DND-41 (cell line): Measurements from ENCODE around the gene ZNF260.

Experiments
- ATAC-seq: fragments of 200-7000 bp; cut with Tn5 transposase; 3 replicates; pipeline ENCODE4 v1.9.1; 2021; ENCODE audit warnings: low read depth; ENCODE audit not compliant: insufficient read depth
- DNase-seq: peaks from one replicate; pipeline ENCODE4 v3.0.0-alpha.2; 2020
- H2AFZ ChIP-seq: 2 replicates; pipeline ENCODE4 v1.6.0; 2012; ENCODE audit warnings: low read depth, low read length
- H3K27ac ChIP-seq: 2 replicates; pipeline ENCODE4 v1.5.1; 2012; ENCODE audit warnings: low read length, inconsistent platforms
- H3K27me3 ChIP-seq: fragments of 200-600 bp; sonication (generic); 2 replicates; pipeline ENCODE4 v1.6.0; 2012; ENCODE audit warnings: low read length, mild to moderate bottlenecking, inconsistent platforms; ENCODE audit not compliant: insufficient read depth, poor library complexity
- H3K36me3 ChIP-seq: 2 replicates; pipeline ENCODE4 v1.5.1; 2012; ENCODE audit warnings: low read length, inconsistent platforms; ENCODE audit not compliant: insufficient read depth
- H3K4me1 ChIP-seq: 2 replicates; pipeline ENCODE4 v1.5.1; 2012; ENCODE audit warnings: mild to moderate bottlenecking, low read length; ENCODE audit not compliant: insufficient read depth
- H3K4me2 ChIP-seq: 2 replicates; pipeline ENCODE4 v1.6.0; 2012; ENCODE audit warnings: mild to moderate bottlenecking, moderate library complexity, low read length, inconsistent platforms; ENCODE audit not compliant: insufficient read depth
- H3K4me3 ChIP-seq, 2 experiments: fragments of 200-600 bp in 1 of 2; shearing (Covaris generic) in 1 of 2; 2 replicates each; pipeline ENCODE4 v1.5.1; 2012 to 2016; ENCODE audit warnings: inconsistent platforms in 2 of 2, low read length in 2 of 2, mild to moderate bottlenecking in 2 of 2, low read depth in 1 of 2, moderate library complexity in 1 of 2
- H3K79me2 ChIP-seq: 2 replicates; pipeline ENCODE4 v1.6.0; 2012; ENCODE audit warnings: low read length, inconsistent platforms; ENCODE audit not compliant: insufficient read depth
- H3K9ac ChIP-seq: 2 replicates; pipeline ENCODE4 v1.6.0; 2012; ENCODE audit warnings: low read depth, mild to moderate bottlenecking, inconsistent platforms, low read length, moderate library complexity
- H3K9me3 ChIP-seq: 2 replicates; pipeline ENCODE4 v1.5.1; 2012; ENCODE audit warnings: low read length, moderate library complexity, mild to moderate bottlenecking, inconsistent platforms; ENCODE audit not compliant: insufficient read depth, severe bottlenecking
- H4K20me1 ChIP-seq: 2 replicates; pipeline ENCODE4 v1.6.0; 2012; ENCODE audit warnings: low read length; ENCODE audit not compliant: insufficient read depth
- EZH2 ChIP-seq: IDR thresholded peaks from 3 replicates; pipeline ENCODE4 v1.6.1; 2012; ENCODE audit warnings: borderline replicate concordance, low read depth, mild to moderate bottlenecking, moderate library complexity, low read length, inconsistent platforms; ENCODE audit not compliant: severe bottlenecking
- TF ChIP-seq, protein P1 (sequence below): IDR thresholded peaks from 2 replicates; pipeline ENCODE4 v1.5.1; 2012; ENCODE audit warnings: borderline replicate concordance, low read length, moderate library complexity, mild to moderate bottlenecking; ENCODE audit not compliant: poor library complexity, severe bottlenecking; ENCODE audit errors: extremely low read depth

The ZNF260 gene

DNA sequence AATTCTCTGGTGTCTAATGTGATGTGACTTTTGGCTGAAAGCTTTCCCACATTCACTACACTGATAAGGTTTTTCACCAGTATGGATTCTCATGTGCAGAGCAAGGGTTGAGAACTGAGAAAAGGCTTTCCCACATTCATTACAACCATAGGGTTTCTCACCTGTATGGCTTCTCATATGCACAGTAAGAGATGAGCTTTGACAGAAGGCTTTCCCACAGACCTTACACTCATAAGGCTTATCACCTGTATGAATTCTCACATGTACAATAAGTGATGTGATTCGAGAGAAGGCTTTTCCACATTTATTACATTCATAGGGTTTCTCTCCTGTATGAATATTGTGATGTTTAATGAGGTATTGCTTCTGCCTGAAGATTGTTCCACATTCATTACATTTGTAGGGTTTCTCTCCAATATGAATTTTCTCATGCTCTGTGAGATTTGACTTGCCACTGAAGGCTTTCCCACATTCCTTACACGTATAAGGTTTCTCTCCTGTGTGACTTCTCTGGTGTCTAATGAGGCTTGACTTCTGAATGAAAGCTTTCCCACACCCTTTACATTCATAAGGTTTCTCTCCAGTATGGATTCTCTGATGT is 14.0 kb downstream of the ZNF260 start:
- no peak overlapping the region for H3K27ac ChIP-seq
- TF ChIP-seq EZH2 = no peak
- TF ChIP-seq, protein P1, sequence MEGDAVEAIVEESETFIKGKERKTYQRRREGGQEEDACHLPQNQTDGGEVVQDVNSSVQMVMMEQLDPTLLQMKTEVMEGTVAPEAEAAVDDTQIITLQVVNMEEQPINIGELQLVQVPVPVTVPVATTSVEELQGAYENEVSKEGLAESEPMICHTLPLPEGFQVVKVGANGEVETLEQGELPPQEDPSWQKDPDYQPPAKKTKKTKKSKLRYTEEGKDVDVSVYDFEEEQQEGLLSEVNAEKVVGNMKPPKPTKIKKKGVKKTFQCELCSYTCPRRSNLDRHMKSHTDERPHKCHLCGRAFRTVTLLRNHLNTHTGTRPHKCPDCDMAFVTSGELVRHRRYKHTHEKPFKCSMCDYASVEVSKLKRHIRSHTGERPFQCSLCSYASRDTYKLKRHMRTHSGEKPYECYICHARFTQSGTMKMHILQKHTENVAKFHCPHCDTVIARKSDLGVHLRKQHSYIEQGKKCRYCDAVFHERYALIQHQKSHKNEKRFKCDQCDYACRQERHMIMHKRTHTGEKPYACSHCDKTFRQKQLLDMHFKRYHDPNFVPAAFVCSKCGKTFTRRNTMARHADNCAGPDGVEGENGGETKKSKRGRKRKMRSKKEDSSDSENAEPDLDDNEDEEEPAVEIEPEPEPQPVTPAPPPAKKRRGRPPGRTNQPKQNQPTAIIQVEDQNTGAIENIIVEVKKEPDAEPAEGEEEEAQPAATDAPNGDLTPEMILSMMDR = no peak
- H3K9me3 ChIP-seq = peaks cover 80% of the 10 kb centered on the region
- peaks cover 65% of the 10 kb centered on the region for H3K36me3 ChIP-seq
- ATAC-seq (no peak), DNase-seq (no peak)
- no peaks in the 10 kb centered on the region for H4K20me1 ChIP-seq
- no peak overlapping the region for H2AFZ ChIP-seq
- H3K4me1 ChIP-seq = no peaks in the 10 kb centered on the region
- peaks cover 29% of the 10 kb centered on the region for H3K79me2 ChIP-seq
- no peaks in the 10 kb centered on the region for H3K27me3 ChIP-seq
- H3K9ac ChIP-seq = no peak overlapping the region
- no peak overlapping the region for H3K4me2 ChIP-seq
- no peak overlapping the region for H3K4me3 ChIP-seq

DNA sequence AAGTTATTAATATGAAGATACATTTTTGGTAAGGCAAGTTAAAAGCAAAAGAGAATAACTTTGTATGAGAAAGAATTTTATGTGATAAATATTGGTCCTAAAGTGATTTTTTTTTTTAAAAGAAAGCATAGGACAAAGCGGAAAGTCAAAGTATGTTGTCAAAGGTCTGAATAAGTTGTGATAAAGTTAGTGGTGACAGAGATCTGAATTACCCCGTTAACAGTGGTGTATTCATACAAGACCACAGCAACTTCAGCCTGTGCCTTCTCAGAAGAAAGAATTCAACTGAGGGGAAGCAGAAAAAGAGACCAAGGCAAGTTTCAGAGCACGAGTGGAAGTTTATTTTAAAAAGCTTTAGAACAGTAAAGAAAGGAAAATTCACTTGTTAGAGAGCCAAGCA is 19.7 kb downstream of the ZNF260 start:
- Histone ChIP-seq H3K79me2 (no peaks in the 10 kb centered on the region), H3K4me2 (no peak overlapping the region), H3K36me3 (peaks cover 7% of the 10 kb centered on the region; the same call in 1 of the 2 replicates), H3K4me1 (no peaks in the 10 kb centered on the region), H3K9ac (no peak overlapping the region), H3K27ac (no peak overlapping the region), H3K9me3 (peaks cover 34% of the 10 kb centered on the region), H4K20me1 (no peaks in the 10 kb centered on the region), H3K4me3 (no peak overlapping the region), H3K27me3 (no peaks in the 10 kb centered on the region), H2AFZ (no peak overlapping the region)
- no peak for DNase-seq
- TF ChIP-seq, protein P1 = no peak
- ATAC-seq = no peak

DNA sequence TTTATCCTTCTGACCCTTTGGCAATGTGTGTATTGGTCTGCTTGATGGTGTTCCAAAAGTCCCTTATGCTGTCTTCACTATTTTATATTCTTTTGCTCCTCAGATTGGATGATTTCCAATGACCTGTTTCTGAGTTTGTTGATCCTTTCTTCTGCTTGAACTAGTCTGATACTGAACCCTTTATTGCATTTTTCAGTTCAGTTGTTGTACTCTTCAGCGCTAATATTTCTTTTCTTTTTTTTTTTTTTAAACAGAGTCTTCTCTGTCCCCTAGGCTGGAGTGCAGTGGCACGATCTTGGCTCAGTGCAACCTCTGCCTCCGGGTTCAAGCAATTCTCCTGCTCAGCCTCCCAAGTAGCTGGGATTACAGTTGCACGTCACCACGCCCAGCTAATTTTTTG is 26.1 kb downstream of the ZNF260 start:
- H3K9me3 ChIP-seq = peaks cover 7% of the 10 kb centered on the region
- H3K36me3 ChIP-seq = no peaks in the 10 kb centered on the region
- no peak overlapping the region for H3K4me3 ChIP-seq
- no peaks in the 10 kb centered on the region for H4K20me1 ChIP-seq
- no peak for TF ChIP-seq EZH2
- TF ChIP-seq, protein P1 = no peak
- H3K27ac ChIP-seq = no peak overlapping the region
- no peaks in the 10 kb centered on the region for H3K4me1 ChIP-seq
- H2AFZ ChIP-seq = no peak overlapping the region
- no peaks in the 10 kb centered on the region for H3K27me3 ChIP-seq
- ATAC-seq = no peak
- no peak for DNase-seq
- H3K4me2 ChIP-seq = no peak overlapping the region
- no peaks in the 10 kb centered on the region for H3K79me2 ChIP-seq
- H3K9ac ChIP-seq = no peak overlapping the region

DNA sequence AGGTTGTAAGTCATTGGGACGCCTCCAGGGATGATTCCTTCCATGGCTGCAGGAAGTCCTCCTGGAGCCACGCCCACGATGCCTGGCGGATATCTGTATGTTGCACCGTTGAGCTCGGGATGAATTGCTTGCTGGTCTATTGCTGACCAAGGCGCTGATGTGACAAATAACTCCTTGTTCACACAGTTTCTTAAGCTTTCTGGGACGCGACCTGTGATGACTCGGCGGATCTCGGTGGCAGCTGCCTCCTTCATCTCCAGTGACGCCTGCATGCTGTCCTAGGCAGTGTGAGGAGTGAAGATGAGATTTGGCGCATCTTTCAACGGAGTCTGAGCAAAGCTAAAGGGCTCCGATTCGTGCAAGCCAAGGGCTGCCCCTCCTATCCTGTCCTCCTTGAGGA is 31.1 kb downstream of the ZNF260 start:
- no peak overlapping the region for H3K9ac ChIP-seq

More for the DNA sequence above, 31.1 kb downstream of the ZNF260 start:
- Histone ChIP-seq H3K9me3 (no peaks in the 10 kb centered on the region), H3K27me3 (no peaks in the 10 kb centered on the region), H3K4me1 (no peaks in the 10 kb centered on the region), H3K27ac (no peak overlapping the region), H2AFZ (no peak overlapping the region), H3K4me2 (no peak overlapping the region), H3K79me2 (no peaks in the 10 kb centered on the region), H3K36me3 (no peaks in the 10 kb centered on the region), H3K4me3 (no peak overlapping the region), H4K20me1 (no peaks in the 10 kb centered on the region)
- TF ChIP-seq EZH2 = no peak
- TF ChIP-seq, protein P1 = no peak
- no peak for DNase-seq
- no peak for ATAC-seq
